GM19351 (cell line): ENCODE measurements around the gene JKAMP.
A peak's percentile ranks its signal among the peaks of the same experiment; 100 is the strongest.

Experiments used
- ATAC-seq: cut with Tn5 transposase; IDR thresholded peaks from one replicate; pipeline ENCODE4 v1.9.1; 2021; ENCODE audit warnings: mild to moderate bottlenecking, moderate library complexity; ENCODE audit not compliant: unreplicated experiment

Gene JKAMP

DNA sequence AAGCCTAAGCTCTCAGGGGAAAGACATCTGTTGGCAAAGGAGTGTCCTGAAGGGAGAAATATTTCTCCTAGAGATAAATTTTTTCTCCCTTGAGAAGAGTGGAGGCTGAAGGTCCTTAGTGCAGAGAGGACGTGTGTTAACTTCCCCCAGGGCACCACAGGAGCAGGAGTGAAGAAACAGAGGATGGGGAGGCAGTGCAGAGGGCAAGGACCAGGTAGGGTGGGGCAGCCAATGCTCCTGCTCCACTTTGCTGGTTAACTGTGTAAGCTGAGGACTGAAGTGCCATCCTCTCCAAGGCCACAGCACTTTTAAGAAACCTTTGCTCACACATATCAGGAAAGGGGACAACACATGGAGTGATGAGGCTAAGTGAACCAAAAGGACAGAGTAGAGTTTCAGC is 4.2 kb upstream of the JKAMP start:
- no peak for ATAC-seq

DNA sequence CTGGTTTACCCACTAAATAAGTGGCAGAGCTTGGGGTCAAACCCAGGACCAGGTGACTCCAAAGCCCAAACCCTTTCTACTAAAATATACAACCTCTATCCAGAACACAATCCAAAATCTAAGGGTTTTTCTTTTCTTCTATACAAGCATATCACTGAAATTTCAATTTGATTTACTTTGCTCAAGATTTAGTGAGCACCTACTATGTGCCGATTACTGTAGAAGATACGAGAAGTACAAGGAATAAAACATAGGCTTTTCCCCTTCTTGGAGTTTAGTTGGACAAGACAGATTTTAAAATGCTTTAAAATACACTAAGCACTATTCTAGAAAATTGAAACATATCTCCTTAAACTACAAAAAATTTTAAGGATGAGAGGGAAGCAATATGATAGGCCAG is 2.9 kb upstream of the JKAMP start:
- no peak for ATAC-seq

DNA sequence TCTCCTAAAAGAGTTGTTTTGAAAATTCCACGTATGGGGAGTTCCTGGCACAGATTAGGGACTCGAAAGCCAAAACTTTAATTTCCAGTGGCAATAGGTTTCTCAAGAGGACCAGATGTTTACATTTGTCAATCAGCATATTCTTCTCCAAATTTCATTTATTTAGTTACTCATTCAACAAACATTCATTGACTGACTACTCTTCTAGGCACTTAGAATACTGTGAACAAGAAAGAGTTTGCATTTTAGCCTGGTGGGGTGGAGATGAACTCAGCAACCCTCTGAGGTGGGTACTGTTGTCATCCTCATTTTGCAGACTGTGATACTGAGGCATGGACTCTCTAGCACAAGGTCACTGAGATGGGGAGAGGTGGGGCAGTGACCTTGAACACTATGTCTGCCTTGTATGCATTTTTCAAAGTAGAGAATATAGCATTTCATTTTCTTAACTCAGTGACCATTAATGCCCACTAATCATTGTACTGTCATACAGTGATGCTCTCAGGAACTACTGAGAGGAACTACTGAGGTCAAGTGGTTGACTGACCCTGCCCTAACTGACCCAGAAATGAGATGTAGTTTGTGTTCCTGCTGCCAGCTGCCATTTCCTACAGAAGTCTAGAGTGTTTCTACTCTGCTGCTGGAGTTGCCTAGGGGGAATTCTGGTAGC is 2.3 kb upstream of the JKAMP start:
- no peak for ATAC-seq

DNA sequence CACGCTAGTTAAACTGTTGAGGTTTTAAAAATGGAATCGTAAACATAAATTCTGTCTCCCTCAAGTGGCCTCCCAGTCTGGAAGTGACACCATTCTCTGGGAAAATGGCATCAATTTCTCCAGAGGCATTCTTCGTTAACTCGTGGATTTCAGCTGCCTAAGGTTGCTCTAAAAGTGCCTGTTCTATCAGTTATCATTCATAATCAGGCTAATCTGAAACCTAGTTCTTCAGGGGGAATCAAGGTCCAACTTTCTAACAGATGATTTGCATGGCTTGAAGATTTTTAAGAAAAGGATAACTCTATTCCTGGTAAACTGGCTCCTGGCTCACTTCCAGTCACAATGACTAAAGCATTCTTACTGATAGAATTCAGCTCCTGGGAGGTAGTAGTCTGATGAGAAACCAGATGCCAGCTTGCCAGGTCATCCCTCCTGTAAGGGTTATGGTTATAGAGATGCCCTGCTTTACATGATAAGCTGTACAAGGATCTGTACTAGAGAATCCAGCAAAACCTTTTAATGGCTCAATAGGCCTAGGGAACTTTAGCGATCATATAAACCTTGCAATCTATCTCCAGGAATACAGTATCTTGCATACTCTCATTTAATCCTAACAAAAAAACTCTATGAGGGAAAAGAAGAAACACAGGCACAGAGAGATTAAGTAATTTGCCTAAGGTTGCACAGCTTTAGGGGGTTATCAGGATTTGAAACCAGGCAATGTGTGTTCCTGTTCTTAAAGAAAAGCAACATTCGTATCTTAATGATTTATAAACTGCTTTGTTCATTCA is 1.6 kb upstream of the JKAMP start:
- no peak for ATAC-seq

DNA sequence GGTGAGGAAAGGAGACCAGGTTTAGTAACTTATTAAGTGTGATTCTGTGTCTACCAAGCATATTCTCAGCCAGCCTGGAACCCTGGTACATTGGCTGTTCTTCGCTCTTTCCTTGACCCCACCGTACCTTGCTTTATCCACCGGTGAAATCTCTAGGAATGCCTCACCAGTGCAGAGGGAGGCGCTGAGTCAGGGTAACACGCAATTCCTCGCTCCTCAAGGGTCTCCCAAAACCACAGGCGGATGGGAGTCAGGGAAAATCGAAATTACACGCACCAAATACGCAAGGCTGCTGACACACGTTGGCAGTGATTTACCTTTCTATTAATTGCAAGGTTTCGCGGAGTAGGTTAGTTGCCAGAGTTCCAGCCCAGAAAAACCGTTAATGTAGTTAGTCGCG is 954 bp upstream of the JKAMP start:
- no peak for ATAC-seq

DNA sequence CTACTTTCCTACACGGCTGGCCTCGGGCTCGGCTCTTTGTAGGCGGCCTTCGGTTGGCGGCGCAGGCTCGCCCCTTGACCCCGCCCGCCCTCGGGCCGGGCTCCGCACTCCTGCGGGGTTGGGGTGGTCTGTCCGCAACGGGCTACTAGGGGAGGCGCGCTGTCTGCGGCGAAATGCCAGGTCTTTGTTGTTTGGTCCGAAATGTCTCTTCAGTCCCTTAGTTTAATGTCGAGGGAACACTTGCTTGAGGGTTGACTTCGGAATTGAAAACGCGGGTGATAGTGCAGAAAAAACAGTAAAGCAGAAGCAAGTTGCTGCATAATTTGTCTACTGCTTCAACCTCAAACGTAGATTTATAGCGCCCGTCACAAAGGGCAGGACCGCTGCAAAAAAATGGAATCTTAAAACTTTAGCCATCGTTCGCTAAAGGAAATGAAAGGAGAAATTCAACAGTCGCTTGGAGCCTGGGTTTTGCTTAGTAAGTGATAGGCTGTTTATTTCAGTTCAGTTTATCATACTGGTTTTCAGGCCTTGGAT is 390 bp downstream of the JKAMP start:
- ATAC-seq: peak; percentile 47

DNA sequence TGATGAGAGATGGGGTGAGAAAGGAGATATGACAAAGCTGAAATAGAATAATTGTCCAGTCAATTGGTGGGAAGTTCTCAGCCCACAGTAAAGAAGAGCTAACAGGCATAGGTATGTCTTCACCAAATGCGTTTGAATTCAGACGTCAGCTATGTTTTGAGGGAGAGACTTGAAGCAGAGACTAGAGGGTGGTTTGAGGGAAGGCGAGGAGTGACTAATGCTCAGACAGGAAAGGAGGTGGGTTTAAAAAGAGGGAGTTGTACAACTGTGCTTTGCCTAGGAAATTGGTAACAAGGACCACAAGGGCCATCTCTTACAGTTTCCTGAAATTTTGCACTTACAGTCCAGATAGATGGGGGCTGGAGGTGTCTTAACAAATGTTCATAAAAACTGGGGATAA is 6.4 kb downstream of the JKAMP start:
- no peak for ATAC-seq

DNA sequence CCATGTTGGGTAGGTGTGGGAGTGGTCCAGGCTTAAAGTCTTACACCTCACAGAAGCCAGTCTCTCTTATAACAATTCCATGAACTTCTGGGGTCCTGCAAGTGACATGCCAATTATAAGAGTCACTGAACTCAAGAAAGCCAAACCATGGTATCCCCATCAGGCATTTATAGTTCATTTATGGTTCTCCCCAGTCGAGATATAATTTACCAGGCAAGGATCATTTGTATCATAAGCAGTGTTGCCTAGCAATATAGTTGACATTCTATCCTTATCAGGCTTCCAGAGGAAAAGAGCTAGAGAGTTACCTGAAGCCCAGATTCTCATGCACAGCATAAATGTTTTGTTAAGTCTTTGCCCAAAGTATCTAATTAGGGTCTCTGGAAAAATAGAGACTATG is 8.1 kb downstream of the JKAMP start:
- ATAC-seq: no peak

DNA sequence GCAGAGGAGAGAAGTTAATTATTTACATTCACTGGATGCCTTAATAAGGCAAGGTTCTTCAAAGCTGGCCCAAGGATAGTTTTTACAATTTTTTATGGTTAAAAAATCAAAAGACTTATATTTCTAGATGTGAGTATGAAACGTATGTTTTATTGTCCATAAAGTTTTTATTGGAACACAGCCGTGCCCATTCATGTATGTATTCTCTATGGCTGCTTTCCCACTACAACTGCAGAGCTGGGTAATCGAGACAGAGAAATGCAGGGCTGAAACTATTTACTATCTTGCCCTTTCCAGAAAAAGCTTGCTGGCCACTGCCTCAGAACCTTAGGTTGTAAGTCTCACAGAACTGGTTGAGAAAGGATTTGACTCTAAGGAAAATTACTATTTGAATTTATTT is 16.4 kb downstream of the JKAMP start:
- ATAC-seq: no peak

DNA sequence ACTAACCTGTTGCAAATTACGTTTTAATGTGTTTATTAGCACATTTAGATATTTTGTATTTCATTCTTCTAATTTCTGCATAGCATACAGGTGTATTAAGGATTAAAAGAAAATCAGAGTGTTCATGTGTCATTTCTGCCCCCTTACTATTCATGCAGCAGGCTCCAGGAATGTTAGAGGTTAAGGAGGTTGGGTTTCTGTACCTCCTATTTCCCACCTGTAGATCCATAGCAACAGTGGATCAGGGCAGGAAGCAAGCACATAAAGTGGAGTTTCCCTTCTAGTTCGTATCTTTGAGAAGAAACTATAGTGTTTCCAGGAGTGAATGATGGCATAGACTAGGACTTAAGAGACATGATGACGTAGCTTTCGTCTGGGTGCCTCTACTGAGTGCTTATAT is 18.9 kb downstream of the JKAMP start:
- no peak for ATAC-seq

DNA sequence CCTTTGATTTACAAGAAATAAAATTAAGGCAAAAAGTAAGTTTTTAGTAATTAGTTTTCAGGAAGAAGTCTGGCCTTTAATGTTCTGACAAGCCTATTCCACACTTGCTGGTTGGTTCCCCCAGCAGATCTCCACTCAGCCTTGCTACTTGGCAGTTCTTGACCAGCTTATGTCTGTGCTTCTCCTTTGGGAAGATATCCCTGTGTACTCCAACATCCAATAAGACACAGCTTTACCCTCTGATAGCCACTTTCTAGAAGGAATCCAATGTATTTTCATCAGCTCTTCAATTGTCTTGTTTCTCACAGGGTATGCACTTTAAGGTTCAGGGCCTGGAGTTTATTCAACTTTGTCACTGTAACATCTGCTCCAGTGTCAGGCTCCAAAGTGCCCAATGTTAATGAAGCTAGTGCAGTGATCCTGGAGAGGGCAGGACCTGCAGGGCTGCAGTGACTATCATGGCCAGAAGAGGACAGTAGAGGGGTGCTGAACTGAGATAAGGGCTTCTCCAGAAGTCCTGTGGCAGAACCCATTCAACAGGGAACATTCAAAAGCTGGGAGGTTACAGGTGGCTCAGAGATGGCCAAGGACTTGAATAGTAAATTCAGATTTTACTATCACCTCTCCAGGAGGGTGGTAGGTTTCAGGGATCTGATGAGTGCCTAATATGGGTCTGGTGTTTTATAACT is 22.9 kb downstream of the JKAMP start:
- peak; percentile 86 for ATAC-seq

DNA sequence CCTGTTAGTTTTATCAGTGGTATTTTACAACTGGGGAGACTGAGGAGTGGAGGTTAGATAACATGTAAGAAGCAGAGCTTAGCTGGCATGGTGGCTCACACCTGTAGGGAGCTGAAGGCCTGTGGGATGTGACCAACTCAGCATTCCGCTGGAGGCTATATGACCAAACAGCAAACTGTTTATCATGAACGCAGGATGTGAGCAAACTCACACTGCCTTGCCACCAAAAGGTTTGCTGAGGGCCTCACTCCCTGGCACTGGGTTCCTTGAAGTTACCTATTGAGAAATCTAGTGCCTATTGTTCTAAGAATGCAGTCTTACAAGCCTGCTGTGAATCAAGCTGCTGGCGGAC is 23.4 kb downstream of the JKAMP start:
- ATAC-seq: no peak

DNA sequence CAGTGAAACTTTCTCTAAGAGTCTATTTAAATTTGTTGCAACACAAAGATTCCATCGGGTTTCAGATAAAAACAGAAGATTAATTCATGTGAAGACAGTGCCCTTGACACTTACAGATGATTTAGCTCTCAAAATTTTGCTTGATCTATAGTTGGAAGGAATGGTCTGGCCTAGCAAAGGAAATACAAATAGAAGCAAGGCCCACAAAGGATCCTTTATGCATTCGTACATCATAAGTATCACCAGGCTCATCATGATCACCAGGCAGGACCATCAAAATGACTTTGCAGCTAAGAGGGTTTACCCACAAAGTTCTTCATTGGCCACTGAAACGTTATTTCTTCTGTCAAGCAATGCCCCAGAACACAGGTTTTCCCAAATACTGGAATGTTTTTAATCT is 24.8 kb downstream of the JKAMP start:
- no peak for ATAC-seq

DNA sequence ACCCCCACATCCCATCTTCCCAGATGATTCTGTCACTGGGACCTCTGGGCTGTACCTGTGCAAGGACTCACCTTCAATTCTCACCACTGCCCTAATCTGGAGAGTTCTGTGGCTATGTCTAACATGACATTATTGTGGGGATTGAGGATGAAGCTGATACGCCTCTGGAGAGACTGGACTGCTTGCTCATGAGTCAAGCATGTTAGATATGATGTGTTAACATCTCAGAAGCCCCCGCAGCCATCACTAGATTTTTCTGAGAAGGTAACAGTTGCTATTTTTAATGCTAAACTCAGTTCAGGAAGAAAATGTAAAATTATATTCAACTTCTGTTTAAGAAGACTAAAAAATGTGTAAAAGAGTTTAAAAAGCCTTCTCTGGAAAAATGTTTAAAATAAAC is 25.7 kb downstream of the JKAMP start:
- no peak for ATAC-seq

DNA sequence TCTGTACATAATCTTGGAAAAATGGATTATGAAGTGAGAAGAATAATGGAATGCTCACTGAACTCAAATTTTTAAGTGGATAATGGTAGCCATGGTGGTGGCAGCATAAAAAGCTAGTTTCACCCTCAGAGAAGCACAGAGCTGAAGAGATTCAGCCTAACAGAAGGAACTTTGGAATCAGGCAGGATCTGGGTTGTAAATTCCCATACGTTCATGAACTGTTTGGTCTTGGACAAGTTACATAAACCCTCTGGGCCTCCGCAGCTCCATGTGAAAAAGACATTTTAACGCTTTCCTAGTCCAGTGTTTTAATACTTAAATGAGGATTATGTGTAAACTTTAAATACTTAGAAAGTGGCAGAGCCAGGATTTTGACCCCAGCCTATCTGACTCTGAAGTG is 26.6 kb downstream of the JKAMP start:
- no peak for ATAC-seq

DNA sequence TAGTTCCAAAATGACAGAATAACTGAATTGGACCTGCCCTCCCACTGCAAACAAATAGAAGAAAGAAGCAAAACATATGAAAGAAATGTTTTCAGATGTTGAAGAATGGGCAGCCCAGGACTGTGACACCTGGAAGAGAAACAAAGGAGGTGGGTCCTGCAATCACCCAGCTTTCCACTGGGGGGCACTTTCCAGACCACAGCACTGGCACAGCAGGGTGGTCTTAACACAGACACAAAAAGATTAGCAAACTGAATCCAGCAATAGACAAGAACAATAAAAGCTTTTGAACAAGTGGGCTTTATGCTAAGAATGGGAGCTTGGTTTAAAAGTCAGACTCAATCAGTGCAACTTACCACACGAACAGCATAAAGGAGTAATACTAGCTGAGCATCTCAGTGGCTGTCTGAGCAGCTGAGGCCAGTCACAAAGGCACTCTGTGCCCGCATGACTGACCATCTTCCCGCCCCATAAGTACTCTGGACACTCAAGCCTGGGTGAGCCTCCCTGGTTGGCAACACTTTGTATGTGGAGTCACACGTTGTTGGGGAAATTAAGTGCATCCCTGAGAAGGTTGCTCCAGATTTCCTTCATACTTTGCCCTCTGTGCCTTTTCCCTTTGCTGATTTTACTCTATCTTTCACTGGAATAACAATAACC is 27.7 kb downstream of the JKAMP start:
- peak; percentile 47 for ATAC-seq

DNA sequence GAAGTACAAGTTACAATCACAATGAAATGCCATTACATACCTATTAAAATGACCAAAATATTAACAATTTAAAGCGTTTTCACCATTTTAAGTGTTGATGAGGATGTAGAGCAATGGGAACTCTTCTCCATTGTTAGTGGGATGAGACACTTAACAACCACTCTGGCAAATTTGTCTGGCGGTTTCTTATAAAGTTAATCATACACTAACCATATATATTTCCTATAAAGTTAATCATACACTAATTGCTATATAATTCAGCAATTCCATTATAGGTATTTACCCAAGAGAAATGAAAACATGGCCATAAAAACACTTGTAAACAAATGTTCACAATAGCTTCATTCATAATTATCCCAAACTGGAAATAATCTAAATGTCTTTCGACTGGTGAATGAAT is 35.9 kb downstream of the JKAMP start:
- no peak for ATAC-seq

DNA sequence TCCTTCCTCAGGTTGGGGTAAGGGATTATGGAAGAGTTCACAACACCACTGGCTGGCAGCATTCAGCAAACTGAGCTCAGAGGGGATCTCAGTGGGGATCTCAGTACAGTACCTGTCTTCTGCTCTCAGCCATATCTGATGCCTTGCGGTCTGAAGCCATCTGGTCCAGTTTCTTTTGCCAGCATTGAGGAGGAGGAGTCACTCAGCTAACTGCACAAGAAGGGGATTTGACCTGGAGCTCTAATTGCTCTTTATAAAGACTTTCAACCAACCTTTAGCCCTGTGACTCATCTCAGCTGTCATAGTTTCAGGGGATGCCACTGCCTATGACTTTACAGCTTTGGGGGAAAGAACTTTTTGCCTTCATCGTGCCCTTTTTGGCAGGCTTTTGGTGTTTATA is 44.9 kb downstream of the JKAMP start:
- no peak for ATAC-seq

DNA sequence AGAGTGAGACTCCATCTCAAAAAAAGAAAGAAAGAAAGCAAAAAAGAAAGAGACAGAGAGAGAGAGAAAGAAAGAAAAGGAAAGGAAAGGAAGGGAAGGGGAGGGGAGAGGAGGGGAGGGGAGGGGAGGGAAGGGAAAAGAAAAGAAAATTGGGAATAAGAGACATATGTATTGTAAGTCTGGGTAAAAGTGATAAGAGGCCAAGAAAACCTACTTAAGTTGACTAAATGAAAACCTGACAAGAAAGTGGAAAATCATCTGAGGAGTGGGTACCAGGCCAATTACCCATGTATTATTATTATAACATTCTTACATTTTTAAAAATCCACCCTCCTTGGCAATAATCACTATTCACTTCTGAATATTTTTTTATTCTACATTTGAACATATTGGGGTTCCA is 46.0 kb downstream of the JKAMP start:
- no peak for ATAC-seq

DNA sequence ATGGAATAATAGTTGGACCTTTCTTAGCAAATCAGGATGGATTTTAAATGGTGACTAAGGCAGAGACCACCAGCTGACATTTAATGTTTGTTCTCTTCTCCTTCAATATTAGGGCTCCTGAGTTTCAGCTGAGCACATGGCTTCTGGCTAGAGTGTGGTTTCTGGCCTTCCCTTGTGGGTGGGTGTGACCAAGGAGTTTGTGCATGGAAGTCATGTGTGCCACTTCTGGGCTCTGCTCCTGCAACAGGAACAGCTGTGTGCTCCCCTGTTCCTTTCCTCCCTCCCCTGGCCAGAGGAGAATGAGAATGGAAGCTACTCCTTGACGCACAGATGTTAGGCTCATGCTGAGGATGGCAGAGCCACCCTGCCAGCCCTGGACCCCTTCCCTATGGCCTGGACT is 48.1 kb downstream of the JKAMP start:
- no peak for ATAC-seq

DNA sequence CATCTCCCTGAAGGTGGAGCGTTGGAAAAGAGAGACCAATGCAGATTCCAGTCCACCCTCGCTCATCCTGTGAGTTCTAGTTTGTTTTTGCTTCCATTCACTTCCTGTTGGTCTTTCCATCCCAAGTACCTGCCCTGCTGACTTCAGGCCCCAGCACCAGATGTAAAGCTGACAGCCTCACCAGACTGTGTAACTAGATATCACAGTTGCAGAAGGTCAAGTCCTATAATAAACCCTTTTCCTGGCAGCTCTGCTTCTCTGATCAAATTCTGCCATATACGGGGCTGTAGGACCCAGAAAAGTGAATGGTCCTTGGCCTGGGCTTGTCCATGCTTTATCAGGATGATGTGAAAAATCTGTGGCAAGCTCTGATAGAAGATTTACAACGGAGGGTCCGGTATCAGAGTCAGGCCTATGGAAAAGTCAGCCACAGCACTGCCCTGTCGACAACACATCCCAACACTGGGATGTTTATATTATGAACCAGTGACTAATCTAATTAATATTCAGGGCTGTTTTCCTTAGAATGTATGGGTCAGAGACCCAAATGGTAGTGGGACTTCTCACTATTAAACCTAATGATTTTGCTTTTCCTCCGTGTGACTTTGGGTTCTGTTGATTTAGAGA is 50.2 kb downstream of the JKAMP start:
- ATAC-seq: no peak
